Neural cell (in vitro differentiated cells): ENCODE data around the gene MMP7. TPM values are rescaled to one million over a fixed set of nuclear protein-coding genes. Genes with fewer than 3 reads are reported as not detected.

Experiments
- H2AFZ ChIP-seq: fragments of 200-600, 300-800 bp; sonication (generic), shearing (Covaris generic); 2 replicates; pipeline ENCODE4 v1.6.0; 2014; ENCODE audit warnings: low read depth, mild to moderate bottlenecking, antibody characterized with exemption, low read length, moderate library complexity
- H3F3A ChIP-seq: fragments of 200-600 bp; shearing (Covaris generic); 2 replicates; pipeline ENCODE4 v1.6.1; 2016; ENCODE audit warnings: mild to moderate bottlenecking, moderate library complexity, mixed read lengths, antibody characterized with exemption, low read length; ENCODE audit not compliant: insufficient read depth, poor library complexity, severe bottlenecking
- H3K27ac ChIP-seq: fragments of 200-600, 300-800 bp; sonication (generic), shearing (Covaris generic); 2 replicates; pipeline ENCODE4 v1.5.1; 2014; ENCODE audit warnings: mild to moderate bottlenecking, low read length, moderate library complexity
- H3K27me3 ChIP-seq: fragments of 300-800, 200-600 bp; sonication (generic), shearing (Covaris generic); 2 replicates; pipeline ENCODE4 v1.6.0; 2014; ENCODE audit warnings: mild to moderate bottlenecking, low read depth, low read length, moderate library complexity; ENCODE audit not compliant: insufficient read depth
- H3K36me3 ChIP-seq: fragments of 300-800, 200-600 bp; sonication (generic), shearing (Covaris generic); 2 replicates; pipeline ENCODE4 v1.5.1; 2014; ENCODE audit warnings: mild to moderate bottlenecking, antibody characterized with exemption, low read length, moderate library complexity; ENCODE audit not compliant: insufficient read depth
- H3K4me2 ChIP-seq: fragments of 300-800, 200-600 bp; sonication (generic), shearing (Covaris generic); 2 replicates; pipeline ENCODE4 v1.6.0; 2014; ENCODE audit warnings: mild to moderate bottlenecking, low read length
- H3K4me3 ChIP-seq: fragments of 300-800, 200-600 bp; sonication (generic), shearing (Covaris generic); 2 replicates; pipeline ENCODE4 v1.5.1; 2014; ENCODE audit warnings: mild to moderate bottlenecking, low read length, moderate library complexity
- H3K79me2 ChIP-seq: fragments of 200-600 bp; shearing (Covaris generic); replicated peaks from 2 replicates; pipeline ENCODE4 v1.6.0; 2014; ENCODE audit warnings: mild to moderate bottlenecking, low read length, moderate library complexity; ENCODE audit not compliant: insufficient read depth
- H3K9ac ChIP-seq: fragments of 300-800, 200-600 bp; sonication (generic), shearing (Covaris generic); 2 replicates; pipeline ENCODE4 v1.6.1; 2016; ENCODE audit warnings: mild to moderate bottlenecking, low read length, mixed read lengths
- H3K9me2 ChIP-seq: fragments of 200-600 bp; shearing (Covaris generic); 2 replicates; pipeline ENCODE4 v1.6.1; 2016; ENCODE audit warnings: mild to moderate bottlenecking, low read length, mixed read lengths; ENCODE audit not compliant: insufficient read depth
- H3K9me3 ChIP-seq: fragments of 200-600, 300-800 bp; sonication (generic), shearing (Covaris generic); 2 replicates; pipeline ENCODE4 v1.6.1; 2016; ENCODE audit warnings: mild to moderate bottlenecking, mixed run types, low read length, moderate library complexity, mixed read lengths
- H4K20me1 ChIP-seq: fragments of 200-600 bp; shearing (Covaris generic); 2 replicates; pipeline ENCODE4 v1.6.1; 2016; ENCODE audit warnings: mild to moderate bottlenecking, mixed run types; ENCODE audit not compliant: insufficient read depth
- EP300 ChIP-seq: fragments of 450-650 bp; conservative IDR thresholded peaks from 2 replicates; pipeline ENCODE4 v1.6.1; 2014; ENCODE audit warnings: antibody characterized with exemption, mild to moderate bottlenecking, moderate library complexity; ENCODE audit not compliant: poor library complexity, severe bottlenecking
- EZH2 ChIP-seq: fragments of 200-600, 300-800 bp; shearing (Covaris generic), sonication (generic); IDR thresholded peaks from 2 replicates; pipeline ENCODE4 v1.6.1; 2014; ENCODE audit warnings: antibody characterized with exemption, low read length, borderline replicate concordance, mild to moderate bottlenecking; ENCODE audit not compliant: insufficient read depth, poor library complexity, severe bottlenecking
- MXI1 ChIP-seq: fragments of 450-650 bp; conservative IDR thresholded peaks from 2 replicates; pipeline ENCODE4 v1.6.1; 2014; ENCODE audit warnings: antibody characterized with exemption, mild to moderate bottlenecking; ENCODE audit not compliant: poor library complexity, severe bottlenecking
- POLR2AphosphoS5 ChIP-seq: IDR thresholded peaks from 2 replicates; pipeline ENCODE4 v1.6.1; 2012
- RAD21 ChIP-seq: fragments of 450-650 bp; conservative IDR thresholded peaks from 2 replicates; pipeline ENCODE4 v1.6.1; 2014; ENCODE audit warnings: antibody characterized with exemption, mild to moderate bottlenecking, moderate library complexity
- SMC3 ChIP-seq: fragments of 450-650 bp; conservative IDR thresholded peaks from 2 replicates; pipeline ENCODE4 v1.6.1; 2014; ENCODE audit warnings: antibody characterized with exemption, mild to moderate bottlenecking, moderate library complexity; ENCODE audit not compliant: poor library complexity
- TAF1 ChIP-seq: IDR thresholded peaks from 2 replicates; pipeline ENCODE4 v1.6.1; 2012; ENCODE audit warnings: low read depth
- polyA plus RNA-seq: library from polyadenylated mRNA; depleted of rRNA; stranded (reverse); fragments of >200 nt; gene quantifications from 2 replicates; pipeline ENCODE4 v1.2.3, GENCODE V29; 2014
- TF ChIP-seq, protein P1 (sequence below): IDR thresholded peaks from 2 replicates; pipeline ENCODE4 v1.6.1; 2012; ENCODE audit warnings: borderline replicate concordance
- TF ChIP-seq, protein P2 (sequence below): fragments of 450-650 bp; IDR thresholded peaks from 2 replicates; pipeline ENCODE4 v1.5.1; 2014; ENCODE audit warnings: antibody characterized with exemption, mild to moderate bottlenecking, moderate library complexity; ENCODE audit not compliant: poor library complexity, severe bottlenecking

Gene MMP7
- polyA plus RNA-seq, 1 donor from 2014 or later, result not detected

DNA sequence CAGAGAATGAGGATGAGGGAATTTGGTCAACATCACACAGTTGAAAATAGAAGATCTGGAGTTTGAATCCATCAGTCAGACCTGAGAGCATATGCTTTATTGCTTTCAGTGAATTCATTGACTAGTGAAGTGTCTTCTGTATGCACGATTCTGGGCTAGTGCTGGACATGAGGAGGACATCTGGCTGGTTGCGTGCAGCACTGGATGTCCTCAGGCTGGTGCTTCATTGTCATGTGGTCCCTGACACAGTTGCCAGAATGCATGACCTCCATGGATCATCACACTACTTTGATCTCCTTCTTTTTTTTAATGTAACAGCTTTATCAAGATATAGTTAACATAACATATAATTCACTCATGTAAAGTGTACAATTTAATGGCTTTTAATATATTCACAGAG lies 44.5 kb upstream of the MMP7 start:
- H3F3A ChIP-seq, result no peaks in the 10 kb centered on the region
- no peaks in the 10 kb centered on the region for H3K9me2 ChIP-seq
- H3K4me2 ChIP-seq, result no peak overlapping the region
- no peak overlapping the region for H3K27ac ChIP-seq
- H3K36me3 ChIP-seq, result no peaks in the 10 kb centered on the region
- no peaks in the 10 kb centered on the region for H3K9me3 ChIP-seq
- H2AFZ ChIP-seq, result no peak overlapping the region
- no peak overlapping the region for H3K9ac ChIP-seq
- H3K27me3 ChIP-seq, result no peaks in the 10 kb centered on the region
- no peaks in the 10 kb centered on the region for H4K20me1 ChIP-seq
- TF ChIP-seq TAF1 (no peak), EP300 (no peak), RAD21 (no peak), MXI1 (no peak), POLR2AphosphoS5 (no peak), SMC3 (no peak), EZH2 (no peak)
- TF ChIP-seq, protein P1, sequence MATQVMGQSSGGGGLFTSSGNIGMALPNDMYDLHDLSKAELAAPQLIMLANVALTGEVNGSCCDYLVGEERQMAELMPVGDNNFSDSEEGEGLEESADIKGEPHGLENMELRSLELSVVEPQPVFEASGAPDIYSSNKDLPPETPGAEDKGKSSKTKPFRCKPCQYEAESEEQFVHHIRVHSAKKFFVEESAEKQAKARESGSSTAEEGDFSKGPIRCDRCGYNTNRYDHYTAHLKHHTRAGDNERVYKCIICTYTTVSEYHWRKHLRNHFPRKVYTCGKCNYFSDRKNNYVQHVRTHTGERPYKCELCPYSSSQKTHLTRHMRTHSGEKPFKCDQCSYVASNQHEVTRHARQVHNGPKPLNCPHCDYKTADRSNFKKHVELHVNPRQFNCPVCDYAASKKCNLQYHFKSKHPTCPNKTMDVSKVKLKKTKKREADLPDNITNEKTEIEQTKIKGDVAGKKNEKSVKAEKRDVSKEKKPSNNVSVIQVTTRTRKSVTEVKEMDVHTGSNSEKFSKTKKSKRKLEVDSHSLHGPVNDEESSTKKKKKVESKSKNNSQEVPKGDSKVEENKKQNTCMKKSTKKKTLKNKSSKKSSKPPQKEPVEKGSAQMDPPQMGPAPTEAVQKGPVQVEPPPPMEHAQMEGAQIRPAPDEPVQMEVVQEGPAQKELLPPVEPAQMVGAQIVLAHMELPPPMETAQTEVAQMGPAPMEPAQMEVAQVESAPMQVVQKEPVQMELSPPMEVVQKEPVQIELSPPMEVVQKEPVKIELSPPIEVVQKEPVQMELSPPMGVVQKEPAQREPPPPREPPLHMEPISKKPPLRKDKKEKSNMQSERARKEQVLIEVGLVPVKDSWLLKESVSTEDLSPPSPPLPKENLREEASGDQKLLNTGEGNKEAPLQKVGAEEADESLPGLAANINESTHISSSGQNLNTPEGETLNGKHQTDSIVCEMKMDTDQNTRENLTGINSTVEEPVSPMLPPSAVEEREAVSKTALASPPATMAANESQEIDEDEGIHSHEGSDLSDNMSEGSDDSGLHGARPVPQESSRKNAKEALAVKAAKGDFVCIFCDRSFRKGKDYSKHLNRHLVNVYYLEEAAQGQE, result no peak
- TF ChIP-seq, protein P2, sequence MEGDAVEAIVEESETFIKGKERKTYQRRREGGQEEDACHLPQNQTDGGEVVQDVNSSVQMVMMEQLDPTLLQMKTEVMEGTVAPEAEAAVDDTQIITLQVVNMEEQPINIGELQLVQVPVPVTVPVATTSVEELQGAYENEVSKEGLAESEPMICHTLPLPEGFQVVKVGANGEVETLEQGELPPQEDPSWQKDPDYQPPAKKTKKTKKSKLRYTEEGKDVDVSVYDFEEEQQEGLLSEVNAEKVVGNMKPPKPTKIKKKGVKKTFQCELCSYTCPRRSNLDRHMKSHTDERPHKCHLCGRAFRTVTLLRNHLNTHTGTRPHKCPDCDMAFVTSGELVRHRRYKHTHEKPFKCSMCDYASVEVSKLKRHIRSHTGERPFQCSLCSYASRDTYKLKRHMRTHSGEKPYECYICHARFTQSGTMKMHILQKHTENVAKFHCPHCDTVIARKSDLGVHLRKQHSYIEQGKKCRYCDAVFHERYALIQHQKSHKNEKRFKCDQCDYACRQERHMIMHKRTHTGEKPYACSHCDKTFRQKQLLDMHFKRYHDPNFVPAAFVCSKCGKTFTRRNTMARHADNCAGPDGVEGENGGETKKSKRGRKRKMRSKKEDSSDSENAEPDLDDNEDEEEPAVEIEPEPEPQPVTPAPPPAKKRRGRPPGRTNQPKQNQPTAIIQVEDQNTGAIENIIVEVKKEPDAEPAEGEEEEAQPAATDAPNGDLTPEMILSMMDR, result no peak
- H3K79me2 ChIP-seq, result no peaks in the 10 kb centered on the region
- H3K4me3 ChIP-seq, result no peak overlapping the region

- no peak for TF ChIP-seq RAD21
- H3K27ac ChIP-seq, result no peak overlapping the region
- no peaks in the 10 kb centered on the region for H3K27me3 ChIP-seq
- no peaks in the 10 kb centered on the region for H4K20me1 ChIP-seq
- H3K79me2 ChIP-seq, result no peaks in the 10 kb centered on the region
- H3K4me2 ChIP-seq, result no peak overlapping the region
- peaks cover under 1% of the 10 kb centered on the region for H3K9me3 ChIP-seq
- no peaks in the 10 kb centered on the region for H3K9me2 ChIP-seq
- H2AFZ ChIP-seq, result no peak overlapping the region
- no peak overlapping the region for H3K4me3 ChIP-seq
- H3F3A ChIP-seq, result no peaks in the 10 kb centered on the region
- no peaks in the 10 kb centered on the region for H3K36me3 ChIP-seq
- H3K9ac ChIP-seq, result no peak overlapping the region
These were observed 43.3 kb upstream of the MMP7 start for GRCh38 chr11:102573851-102574250.

DNA sequence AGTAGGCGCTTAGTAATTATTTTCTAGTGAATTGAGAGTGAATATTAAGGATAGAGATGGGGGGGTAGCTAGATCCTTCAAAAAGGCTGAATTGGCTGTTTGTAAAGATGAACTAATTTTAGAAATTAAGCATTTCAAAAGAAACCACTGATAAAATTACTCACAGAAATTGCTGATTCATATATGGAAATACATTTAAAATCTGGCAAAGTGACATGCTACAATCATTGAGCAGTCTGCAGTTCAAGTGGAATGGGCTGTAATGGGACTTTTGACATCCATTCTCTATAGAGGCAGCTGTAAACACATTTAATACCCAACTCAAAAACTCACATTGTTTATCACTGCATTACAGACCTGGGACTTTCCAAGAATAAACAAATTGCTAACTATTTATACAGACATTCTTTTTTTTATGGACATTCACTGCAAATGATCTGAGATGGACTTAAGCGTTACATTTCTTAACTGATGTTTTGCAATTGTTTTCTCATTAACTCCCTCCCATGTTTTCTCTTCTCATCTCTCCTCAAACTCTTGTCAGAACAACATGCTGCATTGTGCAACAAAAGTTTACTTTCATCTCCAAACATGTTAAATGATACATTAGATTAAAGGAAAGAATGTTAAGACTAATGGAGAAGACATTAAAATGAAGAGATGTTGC lies 42.1 kb upstream of the MMP7 start:
- Histone ChIP-seq H3K4me2 (no peak overlapping the region), H3K36me3 (no peaks in the 10 kb centered on the region), H3F3A (no peaks in the 10 kb centered on the region), H2AFZ (no peak overlapping the region), H3K9ac (no peak overlapping the region), H4K20me1 (no peaks in the 10 kb centered on the region), H3K27me3 (no peaks in the 10 kb centered on the region), H3K4me3 (no peak overlapping the region), H3K27ac (no peak overlapping the region), H3K9me3 (peaks cover 3% of the 10 kb centered on the region), H3K79me2 (no peaks in the 10 kb centered on the region), H3K9me2 (no peaks in the 10 kb centered on the region)
- no peak for TF ChIP-seq SMC3
- no peak for TF ChIP-seq EP300
- no peak for TF ChIP-seq POLR2AphosphoS5
- no peak for TF ChIP-seq EZH2
- no peak for TF ChIP-seq MXI1
- TF ChIP-seq RAD21, result no peak
- TF ChIP-seq, protein P1, result no peak
